ENCODE data around the gene ALK. TPM values are rescaled to one million over a fixed set of nuclear protein-coding genes. Genes with fewer than 3 reads are reported as not detected.

Gene ALK
- total RNA-seq, 2 experiments from 2014 or later = not detected

DNA sequence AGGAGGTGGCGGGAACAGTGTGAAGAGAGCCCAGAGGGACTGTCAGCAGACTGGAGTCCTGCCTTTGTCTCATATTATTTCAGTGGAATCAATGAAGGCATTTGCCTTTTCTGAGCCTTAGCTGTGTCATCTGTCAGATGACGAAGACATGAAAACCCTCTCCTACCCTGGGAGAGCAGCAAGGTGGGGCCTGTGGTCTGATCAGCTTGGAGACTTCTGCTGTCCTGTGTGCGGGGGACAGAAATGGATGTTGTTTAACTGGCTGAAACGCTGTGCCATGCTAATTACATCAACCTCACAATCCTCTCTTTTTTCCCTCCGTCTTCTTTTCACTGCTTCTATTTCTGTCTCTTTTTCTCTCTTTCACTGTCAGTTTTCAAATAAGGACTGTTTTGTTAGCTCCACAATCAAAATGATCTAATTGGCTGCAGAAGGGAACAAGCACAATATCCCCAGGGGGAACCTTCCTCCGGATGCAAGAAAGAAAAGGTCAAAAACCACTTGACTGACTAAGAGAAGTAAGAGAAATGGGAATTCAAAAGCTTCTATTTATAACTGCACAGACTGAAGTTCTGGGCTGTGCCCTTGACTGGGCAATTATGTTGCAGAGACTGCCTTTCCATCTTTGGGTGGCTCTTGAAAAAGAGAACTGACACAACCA lies 466.1 kb downstream of the ALK start:
- ChIA-PET CTCF (no interaction called here), POLR2A (no interaction called here)
- no peaks in the 10 kb centered on the region for H3K9me3 Mint-ChIP-seq
- DNase-seq = no peak
- peaks cover 26% of the 10 kb centered on the region for H3K27me3 Mint-ChIP-seq
- H3K4me3 Mint-ChIP-seq = no peak overlapping the region
- H3K4me1 Mint-ChIP-seq = no peaks in the 10 kb centered on the region
- H3K27ac Mint-ChIP-seq = no peak overlapping the region
- H3K36me3 Mint-ChIP-seq (ENCODE audit: low read depth) = no peaks in the 10 kb centered on the region

DNA sequence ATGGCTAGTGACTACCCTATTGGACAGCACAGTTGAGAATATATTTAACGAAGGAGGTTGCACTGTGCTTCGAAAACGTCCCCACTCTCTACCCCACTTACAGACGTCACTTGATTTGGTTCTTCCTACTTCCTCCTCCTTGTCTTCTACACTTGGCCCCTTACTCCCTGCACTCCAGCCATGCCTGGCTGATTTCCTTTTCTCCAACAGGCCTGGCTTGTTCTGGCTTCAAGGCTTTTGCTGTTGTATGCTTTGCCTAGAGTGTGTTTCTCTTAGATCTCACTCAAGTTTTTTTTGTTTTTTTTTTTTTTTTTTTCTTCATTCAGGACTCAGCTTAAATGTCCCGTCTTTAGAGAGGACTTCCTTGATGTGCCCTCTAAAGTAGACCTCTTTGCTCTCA lies 469.4 kb downstream of the ALK start:
- POLR2A ChIA-PET = no interaction called here
- H3K27ac Mint-ChIP-seq = no peak overlapping the region
- no peaks in the 10 kb centered on the region for H3K4me1 Mint-ChIP-seq
- CTCF ChIA-PET = no interaction called here
- H3K27me3 Mint-ChIP-seq = peaks cover 24% of the 10 kb centered on the region
- no peaks in the 10 kb centered on the region for H3K9me3 Mint-ChIP-seq
- no peak overlapping the region for H3K4me3 Mint-ChIP-seq
- no peak for DNase-seq
- no peaks in the 10 kb centered on the region for H3K36me3 Mint-ChIP-seq (ENCODE audit: low read depth)

GRCh38 chr2:29450596-29451222 lies 470.7 kb downstream of the ALK start:
- peaks cover 18% of the 10 kb centered on the region for H3K27me3 Mint-ChIP-seq
- H3K36me3 Mint-ChIP-seq (ENCODE audit: low read depth) = no peaks in the 10 kb centered on the region
- H3K9me3 Mint-ChIP-seq = no peaks in the 10 kb centered on the region
- no peak overlapping the region for H3K27ac Mint-ChIP-seq
- H3K4me1 Mint-ChIP-seq = no peaks in the 10 kb centered on the region
- DNase-seq = no peak
- no peak overlapping the region for H3K4me3 Mint-ChIP-seq
- ChIA-PET POLR2A (no interaction called here), CTCF (no interaction called here)

DNA sequence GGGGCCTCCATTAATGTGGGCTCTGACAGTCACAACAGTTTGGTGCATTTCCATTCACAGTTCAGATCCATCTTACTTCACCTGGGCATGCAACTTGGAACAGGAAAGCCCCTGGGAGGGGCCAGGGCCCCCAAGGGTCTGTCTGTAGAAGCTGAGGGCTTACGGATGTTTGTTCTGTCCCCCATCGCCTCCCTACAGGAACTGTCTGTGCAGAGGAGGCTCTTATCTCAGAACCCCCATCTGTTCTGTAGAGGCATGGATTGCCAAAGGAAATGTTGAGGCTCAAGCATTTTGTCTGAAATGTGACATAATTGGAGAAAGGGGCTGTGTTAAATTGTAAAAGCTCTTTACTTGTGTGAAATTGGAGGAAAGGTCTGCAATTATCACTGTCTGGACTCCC lies 471.9 kb downstream of the ALK start:
- ChIA-PET POLR2A (no interaction called here), CTCF (no interaction called here)
- Mint-ChIP-seq H3K36me3 (ENCODE audit: low read depth) (no peaks in the 10 kb centered on the region), H3K27me3 (peaks cover 14% of the 10 kb centered on the region), H3K4me3 (no peak overlapping the region), H3K27ac (no peak overlapping the region), H3K9me3 (no peaks in the 10 kb centered on the region), H3K4me1 (no peaks in the 10 kb centered on the region)
- no peak for DNase-seq

GRCh38 chr2:29448096-29448688 lies 473.2 kb downstream of the ALK start:
- Mint-ChIP-seq H3K9me3 (no peaks in the 10 kb centered on the region), H3K4me3 (no peak overlapping the region), H3K27me3 (peaks cover 11% of the 10 kb centered on the region), H3K4me1 (no peaks in the 10 kb centered on the region), H3K36me3 (ENCODE audit: low read depth) (no peaks in the 10 kb centered on the region), H3K27ac (no peak overlapping the region)
- ChIA-PET POLR2A (no interaction called here), CTCF (no interaction called here)
- DNase-seq = no peak

GRCh38 chr2:29447513-29447912 lies 473.9 kb downstream of the ALK start:
- no peaks in the 10 kb centered on the region for H3K4me1 Mint-ChIP-seq
- no peak overlapping the region for H3K4me3 Mint-ChIP-seq
- no peaks in the 10 kb centered on the region for H3K36me3 Mint-ChIP-seq (ENCODE audit: low read depth)
- ChIA-PET CTCF (no interaction called here), POLR2A (no interaction called here)
- H3K27me3 Mint-ChIP-seq = peaks cover 11% of the 10 kb centered on the region
- H3K27ac Mint-ChIP-seq = no peak overlapping the region
- H3K9me3 Mint-ChIP-seq = no peaks in the 10 kb centered on the region
- no peak for DNase-seq

GRCh38 chr2:29446847-29447246 lies 474.5 kb downstream of the ALK start:
- CTCF ChIA-PET = no interaction called here
- Mint-ChIP-seq H3K27me3 (peaks cover 11% of the 10 kb centered on the region), H3K36me3 (ENCODE audit: low read depth) (no peaks in the 10 kb centered on the region), H3K9me3 (no peaks in the 10 kb centered on the region), H3K27ac (no peak overlapping the region), H3K4me3 (no peak overlapping the region), H3K4me1 (no peaks in the 10 kb centered on the region)
- no peak for DNase-seq
- POLR2A ChIA-PET = no interaction called here

DNA sequence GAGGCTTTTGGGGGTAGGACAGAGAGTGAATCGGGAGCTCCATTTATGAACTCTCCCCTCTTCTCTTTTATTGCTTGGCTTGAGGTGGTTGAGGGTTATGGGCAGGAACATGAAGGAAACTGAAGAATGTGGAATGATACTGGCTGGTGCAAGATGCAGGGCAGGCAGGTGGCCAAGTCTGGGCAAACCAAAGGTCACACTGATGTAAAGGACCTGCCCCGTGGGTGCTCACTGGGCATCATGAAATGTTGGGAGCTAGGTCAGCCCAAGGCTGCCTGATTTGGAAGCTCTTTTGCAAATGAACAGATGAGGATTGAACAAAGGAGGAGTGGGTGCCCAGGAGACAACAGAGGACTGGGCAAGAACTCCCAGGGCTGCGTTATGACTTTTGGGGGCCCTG lies 477.2 kb downstream of the ALK start:
- Mint-ChIP-seq H3K27ac (no peak overlapping the region), H3K36me3 (ENCODE audit: low read depth) (no peaks in the 10 kb centered on the region), H3K4me1 (no peaks in the 10 kb centered on the region), H3K9me3 (no peaks in the 10 kb centered on the region), H3K27me3 (peaks cover 4% of the 10 kb centered on the region), H3K4me3 (no peak overlapping the region)
- no peak for DNase-seq
- POLR2A ChIA-PET = no interaction called here
- CTCF ChIA-PET = interaction anchor here (0.6 kb wide), 1 partner anchor 8 kb away, joined by 3 read pairs; no protein-coding TSS in a partner anchor

DNA sequence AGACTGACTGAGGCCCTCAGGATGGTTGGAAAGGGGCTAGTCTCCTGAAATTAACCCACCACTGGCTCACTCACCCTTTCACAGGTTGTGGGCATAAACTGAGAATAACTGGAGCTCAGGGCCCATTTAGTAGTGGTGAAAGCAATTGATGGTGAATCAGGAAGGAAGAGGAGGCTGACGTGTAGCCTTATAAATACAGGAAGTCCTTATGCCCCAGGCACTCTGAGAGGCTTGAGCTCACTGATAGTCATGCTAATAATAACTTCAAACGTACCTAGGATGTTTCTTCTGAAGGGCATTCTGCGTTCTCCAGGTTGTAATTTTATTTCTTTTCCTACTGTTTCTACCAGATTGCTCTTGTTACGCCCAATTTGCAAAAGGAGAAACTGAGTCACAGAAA lies 477.8 kb downstream of the ALK start:
- no peak for DNase-seq
- CTCF ChIA-PET = interaction anchor here (0.6 kb wide), 1 partner anchor 8 kb away, joined by 3 read pairs; no protein-coding TSS in a partner anchor
- Mint-ChIP-seq H3K36me3 (ENCODE audit: low read depth) (no peaks in the 10 kb centered on the region), H3K27ac (no peak overlapping the region), H3K4me1 (no peaks in the 10 kb centered on the region), H3K4me3 (no peak overlapping the region), H3K9me3 (no peaks in the 10 kb centered on the region), H3K27me3 (no peaks in the 10 kb centered on the region)
- POLR2A ChIA-PET = no interaction called here

DNA sequence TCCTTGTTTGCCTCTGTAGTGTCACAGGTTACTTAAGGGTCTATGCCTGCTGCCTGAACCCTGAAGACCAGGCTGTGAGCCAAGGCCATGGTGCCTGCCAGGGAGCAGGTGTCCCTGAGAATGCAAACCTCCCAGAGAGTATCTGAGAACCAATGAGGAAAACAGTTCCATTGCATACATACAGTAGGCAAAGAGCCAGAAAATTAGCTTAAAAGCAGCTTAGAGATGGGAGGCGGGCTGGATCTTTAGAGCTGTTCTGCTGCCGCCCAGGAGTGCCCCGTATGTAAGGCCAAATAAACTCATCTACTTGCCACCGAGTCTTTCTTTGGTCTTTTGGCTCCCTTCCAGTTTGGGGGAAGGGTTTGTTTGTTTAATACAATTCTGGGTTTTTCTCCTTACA lies 478.2 kb downstream of the ALK start:
- H3K27me3 Mint-ChIP-seq = no peaks in the 10 kb centered on the region
- H3K27ac Mint-ChIP-seq = no peak overlapping the region
- no peak overlapping the region for H3K4me3 Mint-ChIP-seq
- DNase-seq = no peak
- ChIA-PET CTCF (no interaction called here), POLR2A (no interaction called here)
- no peaks in the 10 kb centered on the region for H3K9me3 Mint-ChIP-seq
- no peaks in the 10 kb centered on the region for H3K4me1 Mint-ChIP-seq
- no peaks in the 10 kb centered on the region for H3K36me3 Mint-ChIP-seq (ENCODE audit: low read depth)

GRCh38 chr2:29440921-29441623 lies 480.3 kb downstream of the ALK start:
- Mint-ChIP-seq H3K36me3 (ENCODE audit: low read depth) (no peaks in the 10 kb centered on the region), H3K9me3 (no peaks in the 10 kb centered on the region), H3K4me1 (no peaks in the 10 kb centered on the region), H3K27ac (no peak overlapping the region), H3K27me3 (peaks cover 6% of the 10 kb centered on the region), H3K4me3 (no peak overlapping the region)
- ChIA-PET CTCF (interaction anchor here (1.0 kb wide), 1 partner anchor 42 kb away, joined by 3 read pairs; no protein-coding TSS in a partner anchor), POLR2A (no interaction called here)
- DNase-seq = no peak

DNA sequence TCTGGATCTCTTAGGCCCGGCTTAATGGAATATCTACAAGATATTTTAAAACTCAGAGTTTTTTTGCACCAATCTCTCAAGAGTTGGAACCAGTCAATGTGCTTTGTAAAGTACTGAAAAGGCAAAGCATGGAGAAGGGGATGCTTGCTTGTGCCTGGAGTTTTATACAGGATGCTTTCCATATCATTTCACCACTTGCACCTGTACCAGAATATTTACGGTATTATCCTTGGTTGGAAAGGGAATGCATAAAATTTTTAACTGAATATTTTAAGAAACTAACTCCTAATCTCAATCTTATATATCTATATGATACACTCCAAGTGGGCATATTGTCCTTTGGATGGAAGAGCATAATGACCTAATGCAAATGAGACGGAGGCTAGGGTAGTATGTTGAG lies 487.5 kb downstream of the ALK start:
- Mint-ChIP-seq H3K27ac (no peak overlapping the region), H3K4me3 (no peak overlapping the region), H3K36me3 (ENCODE audit: low read depth) (no peaks in the 10 kb centered on the region), H3K27me3 (peaks cover 18% of the 10 kb centered on the region), H3K9me3 (no peaks in the 10 kb centered on the region), H3K4me1 (no peaks in the 10 kb centered on the region)
- ChIA-PET CTCF (no interaction called here), POLR2A (no interaction called here)
- DNase-seq = no peak

DNA sequence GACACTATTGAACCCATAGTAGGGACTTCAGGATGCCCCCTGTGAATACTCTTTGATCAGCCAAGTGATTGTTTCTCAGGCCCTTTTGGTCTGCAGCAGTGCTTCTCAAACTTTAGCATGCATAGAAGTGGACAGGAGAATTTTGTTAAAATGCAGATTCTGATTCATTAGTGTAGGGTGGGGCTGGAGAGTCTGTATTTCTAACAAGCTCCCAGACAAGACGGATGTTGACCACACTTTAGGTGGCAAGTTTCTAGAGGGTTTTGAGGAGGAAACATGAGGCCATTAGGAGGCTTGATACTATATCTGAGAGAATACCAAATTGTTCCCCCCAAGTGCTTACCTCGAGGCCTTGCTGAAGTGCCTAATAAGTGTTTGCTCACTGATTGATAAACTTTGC lies 488.3 kb downstream of the ALK start:
- no peaks in the 10 kb centered on the region for H3K36me3 Mint-ChIP-seq (ENCODE audit: low read depth)
- H3K27ac Mint-ChIP-seq = no peak overlapping the region
- ChIA-PET POLR2A (no interaction called here), CTCF (interaction anchor here (0.6 kb wide), 1 partner anchor 1233 kb away, joined by 3 read pairs; no protein-coding TSS in a partner anchor)
- H3K4me3 Mint-ChIP-seq = no peak overlapping the region
- DNase-seq = no peak
- no peaks in the 10 kb centered on the region for H3K4me1 Mint-ChIP-seq
- H3K27me3 Mint-ChIP-seq = peaks cover 20% of the 10 kb centered on the region
- no peaks in the 10 kb centered on the region for H3K9me3 Mint-ChIP-seq
